Panc1 (cell line): ENCODE measurements around the gene COL13A1.

Experiments used
- CTCF ChIP-seq: fragments of 450-650 bp; IDR thresholded peaks from 2 replicates; pipeline ENCODE4 v1.5.1; 2017; ENCODE audit warnings: mild to moderate bottlenecking
- POLR2AphosphoS5 ChIP-seq: IDR thresholded peaks from 2 replicates; pipeline ENCODE4 v1.6.1; 2012; ENCODE audit warnings: mild to moderate bottlenecking, low read depth, low read length, moderate library complexity
- REST ChIP-seq, 2 experiments: IDR thresholded peaks; 2 replicates each; pipeline ENCODE4 v1.6.1; 2011 to 2012; ENCODE audit warnings: low read depth in 2 of 2, control low read depth in 1 of 2, low read length in 1 of 2, mild to moderate bottlenecking in 1 of 2, moderate library complexity in 1 of 2; ENCODE audit not compliant: insufficient read depth in 1 of 2
- SIN3A ChIP-seq: IDR thresholded peaks from 2 replicates; pipeline ENCODE4 v1.6.1; 2012; ENCODE audit warnings: low read depth, mild to moderate bottlenecking, low read length, moderate library complexity, borderline replicate concordance; ENCODE audit not compliant: insufficient read depth
- TCF7L2 ChIP-seq: IDR thresholded peaks from 2 replicates; pipeline ENCODE4 v1.6.1; 2011; ENCODE audit warnings: mild to moderate bottlenecking, low read depth, low read length, inconsistent platforms

GRCh38 chr10:69936091-69936490 lies 134.4 kb downstream of the COL13A1 start:
- TF ChIP-seq REST (IDR thresholded peaks at IDR 0.05; ENCODE audit: insufficient read depth in 1 of 2, low read depth in 2 of 2, low read length in 1 of 2) (no peak), CTCF (no peak; the same call in 1 of the 2 replicates), POLR2AphosphoS5 (no peak), TCF7L2 (no peak), SIN3A (no peak)
